ENCODE measurements around the gene ZNF101.

Gene ZNF101

GRCh38 chr19:19711934-19712828 lies 43.5 kb downstream of the ZNF101 start:
- no peak for DNase-seq

GRCh38 chr19:19719798-19720197 lies 51.2 kb downstream of the ZNF101 start:
- no peak for DNase-seq

- no peak for DNase-seq
Observed at GRCh38 chr19:19721896-19722295, 53.3 kb downstream of the ZNF101 start.

GRCh38 chr19:19732579-19733501 lies 64.2 kb downstream of the ZNF101 start, which contains the start of gene ZNF14:
Gene ZNF14 (minus strand): TSS chr19:19733112. CDS start chr19:19732958, 154 bp downstream.
- DNase-seq: peak; percentile 94
